SK-N-SH (cell line): ENCODE results near the gene NANOS1. TPM values are rescaled to one million over a fixed set of nuclear protein-coding genes. Genes with fewer than 3 reads are reported as not detected.

ENCODE experiments used
- CTCF ChIA-PET: fragments of 300-600, 350-600 bp; formaldehyde crosslinking; extraction: SDS; loops from one replicate; lab custom pipeline; 2021; lab: Yijun Ruan, JAX
- POLR2A ChIA-PET: fragments of 350-600 bp; sonication (Branson Sonifier 250); formaldehyde crosslinking; extraction: SDS; loops from one replicate; lab custom pipeline; 2020; ENCODE audit warnings: antibody characterized with exemption, inconsistent platforms; lab: Yijun Ruan, JAX
- DNase-seq: peaks from one replicate; pipeline ENCODE4 v3.0.0; 2012
- H2AFZ ChIP-seq: fragments of 200-600 bp; sonication (generic); 2 replicates; pipeline ENCODE4 v1.8.1; 2016; ENCODE audit warnings: antibody characterized with exemption, mild to moderate bottlenecking, low read depth
- H3F3A ChIP-seq: fragments of 200-600 bp; sonication (generic); replicated peaks from 2 replicates; pipeline ENCODE3; 2016; ENCODE audit warnings: antibody characterized with exemption, mild to moderate bottlenecking; ENCODE audit not compliant: insufficient read depth
- H3K27ac ChIP-seq, 2 experiments: fragments of 200-500 bp in 1 of 2; fragments of 200-600 bp in 1 of 2; sonication (Bioruptor generic) in 1 of 2; sonication (generic), shearing (Covaris generic) in 1 of 2; 2 replicates each; pipeline versions ENCODE4 v1.5.1 to v1.6.1; 2014 to 2016; ENCODE audit warnings: low read depth in 2 of 2, inconsistent platforms in 1 of 2, low read length in 1 of 2, mild to moderate bottlenecking in 1 of 2, mixed read lengths in 1 of 2
- H3K27me3 ChIP-seq: fragments of 200-600 bp; sonication (generic), shearing (Covaris generic); 2 replicates; pipeline ENCODE4 v1.6.1; 2016; ENCODE audit warnings: mixed run types; ENCODE audit not compliant: insufficient read depth
- H3K36me3 ChIP-seq, 2 experiments: fragments of 200-500 bp in 1 of 2; fragments of 200-600 bp in 1 of 2; sonication (Bioruptor generic) in 1 of 2; sonication (generic) in 1 of 2; replicated peaks in 1 of 2; 2 replicates each; pipeline versions ENCODE3 to v1.5.1; 2014 to 2016; ENCODE audit warnings: low read length in 1 of 2, mild to moderate bottlenecking in 1 of 2; ENCODE audit not compliant: insufficient read depth in 2 of 2, control insufficient read depth in 1 of 2
- H3K4me1 ChIP-seq, 2 experiments: fragments of 200-500 bp in 1 of 2; fragments of 200-600 bp in 1 of 2; sonication (Bioruptor generic) in 1 of 2; sonication (generic), shearing (Covaris generic) in 1 of 2; 2 replicates each; pipeline versions ENCODE4 v1.5.1 to v1.6.1; 2014 to 2016; ENCODE audit warnings: low read depth in 1 of 2, low read length in 1 of 2, mixed run types in 1 of 2; ENCODE audit not compliant: insufficient read depth in 2 of 2, control insufficient read depth in 1 of 2
- H3K4me2 ChIP-seq: fragments of 200-600 bp; sonication (generic), shearing (Covaris generic); 2 replicates; pipeline ENCODE4 v1.6.1; 2017; ENCODE audit warnings: mixed run types
- H3K4me3 ChIP-seq, 2 experiments: fragments of 200-500 bp in 1 of 2; fragments of 200-600 bp in 1 of 2; sonication (Bioruptor generic) in 1 of 2; sonication (generic), shearing (Covaris generic) in 1 of 2; 2 replicates each; pipeline versions ENCODE4 v1.5.1 to v1.8.1; 2014 to 2016; ENCODE audit warnings: low read depth in 2 of 2, inconsistent platforms in 1 of 2, low read length in 1 of 2, mild to moderate bottlenecking in 1 of 2, mixed read lengths in 1 of 2, moderate library complexity in 1 of 2
- H3K79me2 ChIP-seq: fragments of 200-600 bp; sonication (generic); 2 replicates; pipeline ENCODE4 v1.8.1; 2017; ENCODE audit warnings: mild to moderate bottlenecking; ENCODE audit not compliant: insufficient read depth
- H3K9ac ChIP-seq: fragments of 200-600 bp; sonication (generic); 2 replicates; pipeline ENCODE4 v1.6.1; 2017; ENCODE audit warnings: mixed run types
- H3K9me2 ChIP-seq: fragments of 200-600 bp; sonication (generic); 2 replicates; pipeline ENCODE4 v1.6.1; 2017; ENCODE audit warnings: mixed run types
- H3K9me3 ChIP-seq: fragments of 200-600 bp; sonication (generic); 2 replicates; pipeline ENCODE4 v1.6.1; 2017; ENCODE audit warnings: mixed run types, mild to moderate bottlenecking, moderate library complexity
- H4K20me1 ChIP-seq: fragments of 200-600 bp; sonication (generic); 2 replicates; pipeline ENCODE4 v1.6.1; 2017; ENCODE audit warnings: mild to moderate bottlenecking, mixed run types; ENCODE audit not compliant: insufficient read depth
- ELF1 ChIP-seq: IDR thresholded peaks from 2 replicates; pipeline ENCODE4 v1.4.0; 2012
- EP300 ChIP-seq, 2 experiments: IDR thresholded peaks; 2 replicates each; pipeline versions ENCODE4 v1.4.0 to v1.6.1; 2012; ENCODE audit warnings: borderline replicate concordance in 1 of 2, low read depth in 1 of 2, low read length in 1 of 2
- EZH2phosphoT487 ChIP-seq: fragments of 200-600 bp; sonication (generic); IDR thresholded peaks from 2 replicates; pipeline ENCODE4 v1.6.1; 2017; ENCODE audit warnings: low read depth, mixed run types, mild to moderate bottlenecking, antibody characterized with exemption, moderate library complexity, borderline replicate concordance
- FOSL2 ChIP-seq: IDR thresholded peaks from 2 replicates; pipeline ENCODE4 v1.4.0; 2012; ENCODE audit warnings: low read depth, mild to moderate bottlenecking, moderate library complexity, borderline replicate concordance
- GABPA ChIP-seq: IDR thresholded peaks from 2 replicates; pipeline ENCODE4 v1.4.0; 2012; ENCODE audit warnings: low read depth, mild to moderate bottlenecking
- IRF3 ChIP-seq: fragments of 150-350 bp; IDR thresholded peaks from 2 replicates; pipeline ENCODE4 v1.6.1; 2016; ENCODE audit warnings: mild to moderate bottlenecking, low read depth, low read length
- MEF2A ChIP-seq: IDR thresholded peaks from 2 replicates; pipeline ENCODE4 v1.4.0; 2012; ENCODE audit warnings: low read depth, borderline replicate concordance
- NFIC ChIP-seq: IDR thresholded peaks from 2 replicates; pipeline ENCODE4 v1.4.0; 2012; ENCODE audit warnings: borderline replicate concordance
- PBX3 ChIP-seq: IDR thresholded peaks from 2 replicates; pipeline ENCODE4; 2012
- POLR2AphosphoS5 ChIP-seq: IDR thresholded peaks from 2 replicates; pipeline ENCODE4 v1.6.1; 2012; ENCODE audit warnings: low read depth, low read length
- RCOR1 ChIP-seq: fragments of 150-350 bp; IDR thresholded peaks from 2 replicates; pipeline ENCODE4 v1.6.1; 2017; ENCODE audit warnings: antibody characterized with exemption, low read length
- REST ChIP-seq: IDR thresholded peaks from 2 replicates; pipeline ENCODE4 v1.6.1; 2012; ENCODE audit warnings: mild to moderate bottlenecking, low read depth, low read length, moderate library complexity
- RXRA ChIP-seq: IDR thresholded peaks from 2 replicates; pipeline ENCODE4 v1.4.0; 2012; ENCODE audit warnings: low read depth, mild to moderate bottlenecking, borderline replicate concordance
- TAF1 ChIP-seq: IDR thresholded peaks from 2 replicates; pipeline ENCODE4 v1.6.1; 2012; ENCODE audit warnings: low read depth, mild to moderate bottlenecking, low read length, moderate library complexity, borderline replicate concordance
- TCF12 ChIP-seq: IDR thresholded peaks from 2 replicates; pipeline ENCODE4 v1.4.0; 2012
- TEAD4 ChIP-seq: IDR thresholded peaks from 2 replicates; pipeline ENCODE4 v1.4.0; 2012; ENCODE audit warnings: mild to moderate bottlenecking, borderline replicate concordance; ENCODE audit not compliant: insufficient read depth
- USF1 ChIP-seq: IDR thresholded peaks from 2 replicates; pipeline ENCODE4 v1.4.0; 2012; ENCODE audit warnings: low read depth, borderline replicate concordance
- WGBS: methylation state at CpG from one replicate; pipeline ENCODE4 v1.1.6; 2017; ENCODE audit warnings: low lambda C conversion rate; 5-methylcytosine and 5-hydroxymethylcytosine counted together
- polyA plus RNA-seq, 3 experiments: library from polyadenylated mRNA; depleted of rRNA; stranded (reverse); fragments of >200 nt; gene quantifications; 2 replicates each; pipeline ENCODE4 v1.2.3, GENCODE V29; 2012
- TF ChIP-seq, protein P1 (sequence below): IDR thresholded peaks from 2 replicates; pipeline ENCODE4 v1.4.0; 2012; ENCODE audit warnings: low read depth, borderline replicate concordance

The NANOS1 gene
- polyA plus RNA-seq, 1 of the 3 experiments (the other 2 are of a cell fraction), result 0.81 TPM

- TF ChIP-seq, protein P1, sequence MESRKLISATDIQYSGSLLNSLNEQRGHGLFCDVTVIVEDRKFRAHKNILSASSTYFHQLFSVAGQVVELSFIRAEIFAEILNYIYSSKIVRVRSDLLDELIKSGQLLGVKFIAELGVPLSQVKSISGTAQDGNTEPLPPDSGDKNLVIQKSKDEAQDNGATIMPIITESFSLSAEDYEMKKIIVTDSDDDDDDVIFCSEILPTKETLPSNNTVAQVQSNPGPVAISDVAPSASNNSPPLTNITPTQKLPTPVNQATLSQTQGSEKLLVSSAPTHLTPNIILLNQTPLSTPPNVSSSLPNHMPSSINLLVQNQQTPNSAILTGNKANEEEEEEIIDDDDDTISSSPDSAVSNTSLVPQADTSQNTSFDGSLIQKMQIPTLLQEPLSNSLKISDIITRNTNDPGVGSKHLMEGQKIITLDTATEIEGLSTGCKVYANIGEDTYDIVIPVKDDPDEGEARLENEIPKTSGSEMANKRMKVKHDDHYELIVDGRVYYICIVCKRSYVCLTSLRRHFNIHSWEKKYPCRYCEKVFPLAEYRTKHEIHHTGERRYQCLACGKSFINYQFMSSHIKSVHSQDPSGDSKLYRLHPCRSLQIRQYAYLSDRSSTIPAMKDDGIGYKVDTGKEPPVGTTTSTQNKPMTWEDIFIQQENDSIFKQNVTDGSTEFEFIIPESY, result no peak
Observed at GRCh38 chr10:119060107-119060506, 30.6 kb downstream of the NANOS1 start (continued).

- Histone ChIP-seq H3K4me3 (no peak overlapping the region), H4K20me1 (peaks cover 37% of the 10 kb centered on the region), H3K27me3 (no peaks in the 10 kb centered on the region), H3K4me1 (no peaks in the 10 kb centered on the region), H3F3A (peaks cover 11% of the 10 kb centered on the region), H3K79me2 (peaks cover 97% of the 10 kb centered on the region), H3K9me2 (no peaks in the 10 kb centered on the region), H3K27ac (no peak overlapping the region; a peak in 1 of 4 replicates), H3K4me2 (no peak overlapping the region), H3K9me3 (no peaks in the 10 kb centered on the region), H2AFZ (no peak overlapping the region), H3K36me3 (peaks cover 79 to 95% of the 10 kb centered on the region in 2 experiments), H3K9ac (no peak overlapping the region)
- WGBS, result 100% methylated on average over 1 of the region's 1 CpG
- no peak for DNase-seq
- TF ChIP-seq RXRA (no peak), USF1 (no peak)
- CTCF ChIA-PET, result no interaction called here
- POLR2A ChIA-PET, result no interaction called here
Observed at GRCh38 chr10:119061352-119061751, 31.8 kb downstream of the NANOS1 start.

DNA sequence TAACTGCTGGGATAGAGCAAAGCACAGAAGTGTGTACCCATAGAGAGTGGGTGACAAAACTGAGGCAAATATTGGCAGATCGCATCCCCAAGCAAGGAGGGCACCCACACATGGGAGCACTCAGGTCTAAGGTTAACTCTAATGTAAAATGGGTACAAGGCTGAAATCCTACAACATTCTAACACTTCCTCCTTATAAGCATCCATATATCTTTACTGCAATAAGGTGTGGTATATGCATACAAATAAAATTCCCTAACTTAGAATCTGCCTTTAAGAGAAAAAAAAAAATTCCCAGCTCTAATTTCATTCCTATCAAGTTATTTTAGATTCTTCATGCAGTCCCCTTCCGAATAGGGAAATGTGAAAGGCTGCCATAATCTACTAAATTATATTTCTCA, 32.4 kb downstream of the NANOS1 start:
- H3K27ac ChIP-seq, result no peak overlapping the region
- H3K79me2 ChIP-seq, result peaks cover 98% of the 10 kb centered on the region
- ChIA-PET CTCF (no interaction called here), POLR2A (no interaction called here)
- H3K4me3 ChIP-seq, result no peak overlapping the region
- DNase-seq, result no peak
- H3K4me2 ChIP-seq, result no peak overlapping the region
- no peak overlapping the region for H3K9ac ChIP-seq
- H3K9me2 ChIP-seq, result no peaks in the 10 kb centered on the region
- no peaks in the 10 kb centered on the region for H3K9me3 ChIP-seq
- WGBS, result 99% methylated on average over 2 of the region's 2 CpGs
- peaks cover 76 to 95% of the 10 kb centered on the region in 2 experiments for H3K36me3 ChIP-seq
- H3K27me3 ChIP-seq, result no peaks in the 10 kb centered on the region
- no peaks in the 10 kb centered on the region for H3K4me1 ChIP-seq
- H4K20me1 ChIP-seq, result peaks cover 39% of the 10 kb centered on the region
- peaks cover 11% of the 10 kb centered on the region for H3F3A ChIP-seq
- H2AFZ ChIP-seq, result no peak overlapping the region
- no peak for TF ChIP-seq FOSL2
- no peak for TF ChIP-seq TAF1
- no peak for TF ChIP-seq RCOR1
- no peak for TF ChIP-seq GABPA
- no peak for TF ChIP-seq TEAD4
- TF ChIP-seq IRF3, result no peak
- TF ChIP-seq POLR2AphosphoS5, result no peak
- TF ChIP-seq PBX3, result no peak
- no peak for TF ChIP-seq TCF12
- TF ChIP-seq REST, result no peak
- no peak for TF ChIP-seq ELF1
- no peak for TF ChIP-seq MEF2A
- no peak for TF ChIP-seq NFIC
- TF ChIP-seq EZH2phosphoT487, result no peak
- TF ChIP-seq EP300 (IDR thresholded peaks at IDR 0.05; ENCODE audit: borderline replicate concordance in 1 of 2, low read depth in 1 of 2, low read length in 1 of 2), result no peak
